LoVo (cell line): ENCODE results near the gene RASA4.
"Not testable (repeated sequence)": the region's sequence is repeated elsewhere in the genome, so short reads cannot be mapped to it uniquely, and the experiment has no call there.

Experiments used
- DNase-seq: peaks from one replicate; pipeline ENCODE4 v3.0.0-alpha.2; 2016; ENCODE audit warnings: low spot score

RASA4 gene

GRCh38 chr7:102604431-102605145 is 12.0 kb downstream of the RASA4 start:
- DNase-seq, result not testable (repeated sequence)

DNA sequence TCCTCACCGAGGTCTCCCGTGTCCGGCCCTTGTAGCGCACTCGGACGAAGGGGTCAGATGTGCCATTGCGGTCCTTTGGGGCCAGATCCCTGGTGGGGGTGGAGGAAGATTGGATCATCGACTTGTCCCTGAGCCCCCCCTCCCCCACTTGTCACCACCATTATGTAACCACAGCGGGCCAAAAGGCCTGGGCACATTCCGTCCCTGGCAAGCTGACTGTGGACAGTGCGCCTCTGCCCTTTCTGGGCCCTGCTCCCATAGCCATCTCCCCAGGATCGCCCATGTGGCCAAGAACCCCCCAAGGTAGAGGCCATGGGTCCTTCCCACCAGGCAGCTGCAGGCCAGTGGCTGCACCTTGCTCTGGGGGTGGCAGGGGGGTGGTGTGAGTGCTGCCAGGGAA is 14.2 kb downstream of the RASA4 start:
- not testable (repeated sequence) for DNase-seq

- not testable (repeated sequence) for DNase-seq
Observed at GRCh38 chr7:102599699-102600098, 16.9 kb downstream of the RASA4 start.

DNA sequence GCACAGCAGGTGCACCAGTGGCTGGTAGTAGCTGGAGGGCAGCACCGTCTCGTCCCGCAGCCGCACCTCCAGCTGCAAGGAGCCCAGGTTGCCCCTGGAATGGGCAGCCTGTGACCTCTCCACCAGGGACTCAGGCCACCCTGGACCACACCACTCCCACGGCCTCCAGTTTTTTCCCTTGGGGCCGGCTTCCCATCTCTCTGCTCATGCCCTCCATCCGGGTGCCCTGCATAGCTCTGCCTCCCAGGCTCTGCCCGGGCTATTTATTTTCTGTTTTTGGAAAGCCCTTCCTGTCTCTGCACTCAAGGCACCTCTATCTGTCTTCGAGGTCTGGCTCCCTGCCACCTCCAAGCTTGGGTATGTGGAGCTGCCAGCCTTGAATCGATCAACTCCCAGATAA is 20.5 kb downstream of the RASA4 start:
- DNase-seq, result not testable (repeated sequence)

DNA sequence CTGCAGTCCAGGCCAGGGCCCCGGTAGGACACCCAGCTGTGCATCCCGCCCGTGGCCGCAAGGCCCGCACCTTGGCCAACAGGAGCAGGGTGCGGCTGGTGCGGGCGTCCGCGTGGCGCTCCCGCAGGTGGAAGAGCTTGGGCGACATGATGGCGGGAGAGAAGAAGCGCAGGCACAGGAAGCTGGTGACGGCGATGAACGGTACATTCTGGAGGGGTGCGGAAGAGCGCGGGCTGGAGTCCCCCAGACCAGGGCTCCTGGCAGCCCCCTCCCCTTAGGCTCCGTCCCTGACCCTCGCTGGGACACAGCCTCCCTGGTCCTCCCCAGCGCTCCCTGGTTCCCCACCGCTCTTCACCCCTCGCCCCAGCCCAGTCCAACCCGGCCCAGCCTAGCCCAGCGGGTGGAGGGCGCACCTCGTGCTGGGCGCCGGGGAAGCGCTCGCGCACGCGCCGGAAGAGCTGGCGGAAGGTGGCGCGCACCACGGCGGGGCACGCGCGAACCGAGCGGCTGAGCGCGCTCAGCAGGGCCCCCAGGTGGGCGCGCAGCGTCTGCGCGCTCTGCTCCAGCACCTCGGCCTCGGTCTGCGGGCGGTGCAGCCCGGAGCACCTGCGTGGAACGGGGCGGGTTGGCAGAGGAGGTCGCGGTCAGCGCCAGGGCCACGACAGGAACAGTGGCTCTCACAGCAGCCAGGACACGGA is 22.8 kb downstream of the RASA4 start:
- not testable (repeated sequence) for DNase-seq

DNA sequence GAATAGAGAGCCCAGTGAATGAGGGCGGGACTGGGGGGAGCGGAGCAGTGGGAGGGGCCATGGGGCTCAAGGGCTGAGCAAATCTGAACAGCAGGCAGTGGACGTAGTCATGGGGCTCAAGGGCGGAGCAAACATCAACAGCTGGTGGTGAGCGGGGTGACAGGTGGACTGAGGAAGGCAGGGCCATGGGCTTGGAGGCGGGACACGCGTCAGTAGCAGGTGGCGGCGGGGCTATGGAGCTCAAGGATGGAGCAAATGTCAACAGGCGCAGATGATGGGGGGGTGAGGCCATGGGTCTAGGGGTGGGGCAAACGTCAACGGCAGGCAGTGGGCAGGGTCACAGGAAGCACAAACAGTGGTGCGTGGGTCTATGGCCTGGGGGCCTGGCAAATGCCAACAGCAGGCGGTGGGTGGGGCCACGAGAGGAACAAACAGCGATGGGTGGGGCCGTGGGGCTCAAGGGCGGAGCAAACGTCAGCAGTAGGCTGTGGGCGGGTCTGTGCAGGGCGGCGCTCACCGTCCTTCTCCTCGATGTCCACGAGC is 24.0 kb downstream of the RASA4 start:
- DNase-seq, result not testable (repeated sequence)

- not testable (repeated sequence) for DNase-seq
Observed at GRCh38 chr7:102589857-102590256, 26.7 kb downstream of the RASA4 start.

- not testable (repeated sequence) for DNase-seq
Observed at GRCh38 chr7:102583495-102583894, 33.1 kb downstream of the RASA4 start.

- DNase-seq, result not testable (repeated sequence)
Observed at GRCh38 chr7:102581722-102582121, 34.8 kb downstream of the RASA4 start.

GRCh38 chr7:102578486-102578885 is 38.1 kb downstream of the RASA4 start:
- DNase-seq, result not testable (repeated sequence)

GRCh38 chr7:102577315-102578240 is 39.0 kb downstream of the RASA4 start:
- not testable (repeated sequence) for DNase-seq

DNA sequence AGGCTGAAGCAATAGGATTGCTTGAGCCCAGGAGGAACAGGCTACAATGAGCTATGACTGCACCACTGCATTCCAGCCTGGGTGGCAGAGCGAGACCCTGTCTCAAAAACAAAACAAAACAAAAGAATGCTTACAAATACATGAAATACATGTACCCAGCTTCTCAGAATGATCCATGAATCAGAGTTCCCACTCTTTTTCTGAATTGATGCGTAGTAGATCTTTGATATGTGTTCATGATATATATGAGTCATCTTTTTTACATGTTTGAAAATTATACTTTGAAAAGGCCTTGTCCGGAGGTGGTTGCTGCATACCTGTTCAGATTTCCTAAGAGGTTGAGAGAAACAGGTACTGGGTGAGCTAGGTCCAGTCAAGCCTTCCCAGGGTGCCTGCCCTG is 40.2 kb downstream of the RASA4 start:
- DNase-seq, result not testable (repeated sequence)

DNA sequence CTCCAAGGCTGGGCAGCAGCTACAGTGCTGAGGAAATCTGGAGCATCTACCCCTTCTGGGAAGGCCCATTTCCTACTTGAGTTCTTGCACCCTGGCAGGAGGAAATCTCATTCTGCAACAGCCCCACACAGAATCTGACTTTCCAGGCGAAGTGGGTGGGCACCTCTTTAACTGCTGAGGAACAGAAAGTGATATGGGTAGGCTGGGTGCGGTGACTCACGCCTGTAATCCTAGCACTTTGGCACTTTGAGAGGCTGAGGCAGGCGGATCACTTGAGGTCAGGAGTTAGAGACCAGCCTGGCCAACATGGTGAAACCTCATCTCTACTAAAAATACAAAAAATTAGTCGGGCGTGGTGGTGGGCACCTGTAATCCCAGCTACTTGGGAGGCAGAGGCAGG is 41.9 kb downstream of the RASA4 start:
- not testable (repeated sequence) for DNase-seq

GRCh38 chr7:102572261-102573239 is 44.0 kb downstream of the RASA4 start, which contains the start of gene POLR2J3:
TSS of gene POLR2J3 (minus strand) at chr7:102572583. CDS start at chr7:102572521, 62 bp downstream.
- peak; percentile 92 for DNase-seq

DNA sequence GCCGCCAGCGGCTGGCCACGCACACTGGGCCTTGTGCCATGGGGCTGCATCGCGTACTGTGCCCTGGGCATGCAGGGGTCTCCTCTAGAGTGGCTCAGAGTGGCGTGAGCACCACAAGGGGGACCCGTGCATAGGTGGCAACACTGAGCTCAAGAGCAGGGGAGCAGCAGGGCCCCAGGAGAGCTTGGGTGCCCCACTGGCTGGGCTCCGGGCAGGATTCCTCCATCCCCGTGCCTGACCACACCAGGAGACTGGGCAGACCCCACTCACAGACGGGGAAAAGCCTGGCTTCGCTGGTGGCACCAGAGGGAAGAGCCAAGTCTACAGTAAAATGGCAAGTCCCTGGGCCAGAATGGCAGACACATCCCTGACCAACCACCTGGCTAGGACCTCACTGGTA is 47.9 kb downstream of the RASA4 start:
- not testable (repeated sequence) for DNase-seq

GRCh38 chr7:102550808-102551422 is 65.6 kb downstream of the RASA4 start, which contains the start of gene SPDYE2:
TSS of gene SPDYE2 (plus strand) at chr7:102551226. CDS start at chr7:102553256, 2,030 bp downstream.
- not testable (repeated sequence) for DNase-seq

DNA sequence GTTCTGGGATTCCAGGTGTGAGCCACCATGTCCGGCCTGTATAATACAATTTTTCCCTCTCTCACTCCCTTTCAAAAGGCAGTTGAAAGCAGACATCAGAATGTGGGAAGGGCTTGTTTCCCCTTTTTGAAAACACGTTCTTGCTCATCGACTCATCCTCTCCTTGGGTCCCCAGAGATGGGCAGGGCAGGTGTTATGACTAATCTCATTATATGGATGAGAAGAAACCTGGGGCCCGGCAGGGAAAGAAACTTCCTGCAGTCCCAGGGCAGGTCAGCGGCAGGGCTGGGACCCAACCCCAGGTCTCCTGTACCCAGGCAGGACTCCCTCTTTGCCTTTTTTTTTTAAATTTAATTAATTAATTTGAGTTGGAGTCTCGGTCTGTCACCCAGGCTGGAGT is 70.2 kb downstream of the RASA4 start:
- DNase-seq, result not testable (repeated sequence)

GRCh38 chr7:102545288-102545687 is 71.3 kb downstream of the RASA4 start:
- not testable (repeated sequence) for DNase-seq

DNA sequence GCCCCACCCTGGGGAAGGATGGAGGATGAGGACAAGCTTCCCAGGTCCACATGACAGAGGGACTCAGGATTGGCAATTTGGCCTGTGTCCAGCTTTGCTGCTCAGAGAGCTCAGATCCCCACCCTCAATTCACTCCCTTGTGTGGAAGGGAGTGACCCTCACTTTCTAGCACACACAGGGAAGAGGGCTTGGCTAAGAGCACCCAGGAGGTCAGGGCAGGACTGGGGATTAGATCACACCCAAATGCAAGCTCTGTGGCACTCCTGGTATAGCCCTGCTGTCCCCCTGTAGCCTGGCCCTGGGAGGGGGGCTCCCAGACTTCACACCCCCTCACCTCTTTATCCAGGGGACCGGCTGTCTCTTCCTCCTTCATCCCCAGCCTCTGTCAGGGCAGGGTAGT is 72.2 kb downstream of the RASA4 start:
- DNase-seq, result not testable (repeated sequence)

- DNase-seq, result not testable (repeated sequence)
Observed at GRCh38 chr7:102543596-102543995, 73.0 kb downstream of the RASA4 start, which contains the start of gene UPK3BL2. TSS of gene UPK3BL2 (minus strand) at chr7:102543696. CDS start at chr7:102543636, 60 bp downstream.
